Fibroblast of lung (primary cell): Measurements from ENCODE around the gene PLCG2. TPM values are rescaled to one million over a fixed set of nuclear protein-coding genes. Genes with fewer than 3 reads are reported as not detected.

Experiments
- DNase-seq, 2 donors: peaks; one replicate each; pipeline versions ENCODE4 v3.0.0 to v3.0.0-alpha.2; 2010; ENCODE audit warnings: low read depth in 2 of 2
- H2AFZ ChIP-seq: 2 replicates; pipeline ENCODE4 v1.5.1; 2012; ENCODE audit warnings: low read length, control low read depth, inconsistent platforms
- H3K27ac ChIP-seq: 2 replicates; pipeline ENCODE4 v1.5.1; 2011; ENCODE audit warnings: low read length, control low read depth; ENCODE audit not compliant: insufficient read depth
- H3K27me3 ChIP-seq: 2 replicates; pipeline ENCODE4 v1.5.1; 2011; ENCODE audit warnings: mild to moderate bottlenecking, low read length; ENCODE audit not compliant: control insufficient read depth, insufficient read depth
- H3K36me3 ChIP-seq: 2 replicates; pipeline ENCODE4 v1.5.1; 2011; ENCODE audit warnings: low read length; ENCODE audit not compliant: control insufficient read depth, insufficient read depth
- H3K4me1 ChIP-seq: 2 replicates; pipeline ENCODE4 v1.5.1; 2011; ENCODE audit warnings: low read length; ENCODE audit not compliant: control insufficient read depth, insufficient read depth; ENCODE audit errors: extremely low read depth
- H3K4me2 ChIP-seq: 2 replicates; pipeline ENCODE4 v1.5.1; 2011; ENCODE audit warnings: low read length, control low read depth; ENCODE audit not compliant: insufficient read depth; ENCODE audit errors: extremely low read depth
- H3K4me3 ChIP-seq, 4 experiments: fragments of 200-600 bp in 1 of 4; sonication (generic) in 1 of 4; replicated peaks in 1 of 4; 2 replicates each; pipeline ENCODE4 v1.5.1; 2011 to 2016; ENCODE audit warnings: low read length in 4 of 4, low read depth in 3 of 4, mild to moderate bottlenecking in 3 of 4, control low read depth in 2 of 4, inconsistent platforms in 1 of 4, mixed read lengths in 1 of 4; ENCODE audit not compliant: insufficient read depth in 1 of 4; ENCODE audit errors: control extremely low read depth in 1 of 4
- H3K79me2 ChIP-seq: 2 replicates; pipeline ENCODE4 v1.5.1; 2012; ENCODE audit warnings: mild to moderate bottlenecking, low read length, inconsistent platforms; ENCODE audit not compliant: control insufficient read depth, insufficient read depth
- H3K9ac ChIP-seq: 2 replicates; pipeline ENCODE4 v1.5.1; 2011; ENCODE audit warnings: mild to moderate bottlenecking, low read length, control low read depth; ENCODE audit not compliant: insufficient read depth
- H3K9me3 ChIP-seq: 2 replicates; pipeline ENCODE4 v1.5.1; 2012; ENCODE audit warnings: low read depth, low read length; ENCODE audit not compliant: control insufficient read depth, insufficient read depth
- H4K20me1 ChIP-seq: 2 replicates; pipeline ENCODE4 v1.5.1; 2011; ENCODE audit warnings: low read length; ENCODE audit not compliant: control insufficient read depth, insufficient read depth; ENCODE audit errors: extremely low read depth
- CTCF ChIP-seq, 2 donors: IDR thresholded peaks in 1 of 2; conservative IDR thresholded peaks in 1 of 2; 1 replicate in 1 of 2; 2 replicates in 1 of 2; pipeline ENCODE4 v1.5.1; 2011 to 2012; ENCODE audit warnings: low read length in 2 of 2, control low read depth in 1 of 2, inconsistent platforms in 1 of 2, low read depth in 1 of 2, mild to moderate bottlenecking in 1 of 2
- EZH2 ChIP-seq: IDR thresholded peaks from 2 replicates; pipeline ENCODE4 v1.5.1; 2012; ENCODE audit warnings: low read length, control low read depth, mild to moderate bottlenecking; ENCODE audit errors: missing control alignments
- polyA plus RNA-seq, 2 donors: library from polyadenylated mRNA; depleted of rRNA in 1 of 2; stranded (reverse) in 1 of 2; unstranded in 1 of 2; fragments of >200 nt; gene quantifications; 2 replicates each; pipeline ENCODE4 v1.2.1, GENCODE V29; 2011 to 2012; ENCODE audit warnings: missing spikeins in 1 of 2
- total RNA-seq: library from RNA; depleted of rRNA; stranded (reverse); fragments of >200 nt; gene quantifications from 2 replicates; pipeline ENCODE4 v1.2.1, GENCODE V29; 2014

PLCG2 gene
- total and polyA plus RNA-seq, 2 donors (not counting 1 experiment from before 2014, with no cell fraction given), result 0.53 to 0.66 TPM

GRCh38 chr16:81987121-81987520 is 208.0 kb downstream of the PLCG2 start:
- no peaks in the 10 kb centered on the region for H3K27me3 ChIP-seq
- no peak overlapping the region for H3K27ac ChIP-seq
- H3K9me3 ChIP-seq, result no peaks in the 10 kb centered on the region
- H3K9ac ChIP-seq, result no peak overlapping the region
- H4K20me1 ChIP-seq, result no peaks in the 10 kb centered on the region
- H3K36me3 ChIP-seq, result no peaks in the 10 kb centered on the region
- H3K79me2 ChIP-seq, result no peaks in the 10 kb centered on the region
- TF ChIP-seq CTCF (conservative IDR thresholded peaks at IDR 0.05 in 1 of 2, IDR thresholded peaks at IDR 0.05 in 1 of 2; ENCODE audit: low read depth in 1 of 2, low read length in 2 of 2) (no peak), EZH2 (no peak)
- no peak overlapping the region for H2AFZ ChIP-seq
- H3K4me1 ChIP-seq, result no peaks in the 10 kb centered on the region
- no peak overlapping the region for H3K4me2 ChIP-seq
- no peak overlapping the region for H3K4me3 ChIP-seq
- DNase-seq, result no peak

GRCh38 chr16:81987706-81988105 is 208.6 kb downstream of the PLCG2 start:
- DNase-seq, result no peak
- H2AFZ ChIP-seq, result no peak overlapping the region
- H3K4me3 ChIP-seq, result no peak overlapping the region
- no peak overlapping the region for H3K27ac ChIP-seq
- no peaks in the 10 kb centered on the region for H4K20me1 ChIP-seq
- TF ChIP-seq CTCF (conservative IDR thresholded peaks at IDR 0.05 in 1 of 2, IDR thresholded peaks at IDR 0.05 in 1 of 2; ENCODE audit: low read depth in 1 of 2, low read length in 2 of 2) (no peak), EZH2 (no peak)
- H3K27me3 ChIP-seq, result no peaks in the 10 kb centered on the region
- no peaks in the 10 kb centered on the region for H3K4me1 ChIP-seq
- no peaks in the 10 kb centered on the region for H3K9me3 ChIP-seq
- no peaks in the 10 kb centered on the region for H3K79me2 ChIP-seq
- no peak overlapping the region for H3K9ac ChIP-seq
- H3K36me3 ChIP-seq, result no peaks in the 10 kb centered on the region
- no peak overlapping the region for H3K4me2 ChIP-seq

- Histone ChIP-seq H3K4me1 (peaks cover 11% of the 10 kb centered on the region), H3K27ac (no peak overlapping the region), H3K4me2 (no peak overlapping the region), H3K27me3 (no peaks in the 10 kb centered on the region), H2AFZ (no peak overlapping the region), H3K9ac (no peak overlapping the region), H4K20me1 (no peaks in the 10 kb centered on the region), H3K79me2 (no peaks in the 10 kb centered on the region), H3K9me3 (no peaks in the 10 kb centered on the region), H3K4me3 (no peak overlapping the region), H3K36me3 (no peaks in the 10 kb centered on the region)
- no peak for DNase-seq
- TF ChIP-seq EZH2, result no peak
- TF ChIP-seq CTCF (conservative IDR thresholded peaks at IDR 0.05 in 1 of 2, IDR thresholded peaks at IDR 0.05 in 1 of 2; ENCODE audit: low read depth in 1 of 2, low read length in 2 of 2), result no peak
Observed at GRCh38 chr16:81992859-81993258, 213.8 kb downstream of the PLCG2 start.
